Ammon's horn (tissue), 1 donor: ENCODE measurements around the gene PMEPA1.
"Not testable (repeated sequence)": the region's sequence is repeated elsewhere in the genome, so short reads cannot be mapped to it uniquely, and the experiment has no call there.

Experiments used
- DNase-seq: peaks from one replicate; pipeline ENCODE4 v3.0.0-alpha.2; 2016; ENCODE audit warnings: low spot score

The PMEPA1 gene

DNA sequence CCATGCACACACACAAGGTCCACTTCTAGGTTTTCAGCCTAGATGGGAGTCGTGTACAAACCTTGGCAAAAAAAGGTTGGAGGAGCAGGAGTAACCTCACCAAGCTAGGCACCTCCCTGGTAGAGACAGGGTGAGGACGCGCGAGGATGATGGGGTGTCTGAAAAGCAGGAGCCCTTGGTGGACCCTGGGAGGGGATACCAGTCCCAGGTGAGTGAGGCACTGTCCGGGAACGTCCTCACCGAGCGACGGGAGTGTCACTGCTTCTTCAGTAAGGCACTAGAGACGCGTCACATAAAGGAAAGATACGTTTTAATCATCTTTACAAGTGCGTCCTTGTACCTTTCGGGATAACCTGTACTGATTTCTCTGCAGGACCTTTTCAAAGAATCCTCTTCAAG, 60.2 kb downstream of the PMEPA1 start:
- DNase-seq = no peak

- no peak for DNase-seq
Measured at GRCh38 chr20:57648878-57649616, 60.8 kb downstream of the PMEPA1 start.

GRCh38 chr20:57647933-57648785, 61.7 kb downstream of the PMEPA1 start:
- DNase-seq = no peak

DNA sequence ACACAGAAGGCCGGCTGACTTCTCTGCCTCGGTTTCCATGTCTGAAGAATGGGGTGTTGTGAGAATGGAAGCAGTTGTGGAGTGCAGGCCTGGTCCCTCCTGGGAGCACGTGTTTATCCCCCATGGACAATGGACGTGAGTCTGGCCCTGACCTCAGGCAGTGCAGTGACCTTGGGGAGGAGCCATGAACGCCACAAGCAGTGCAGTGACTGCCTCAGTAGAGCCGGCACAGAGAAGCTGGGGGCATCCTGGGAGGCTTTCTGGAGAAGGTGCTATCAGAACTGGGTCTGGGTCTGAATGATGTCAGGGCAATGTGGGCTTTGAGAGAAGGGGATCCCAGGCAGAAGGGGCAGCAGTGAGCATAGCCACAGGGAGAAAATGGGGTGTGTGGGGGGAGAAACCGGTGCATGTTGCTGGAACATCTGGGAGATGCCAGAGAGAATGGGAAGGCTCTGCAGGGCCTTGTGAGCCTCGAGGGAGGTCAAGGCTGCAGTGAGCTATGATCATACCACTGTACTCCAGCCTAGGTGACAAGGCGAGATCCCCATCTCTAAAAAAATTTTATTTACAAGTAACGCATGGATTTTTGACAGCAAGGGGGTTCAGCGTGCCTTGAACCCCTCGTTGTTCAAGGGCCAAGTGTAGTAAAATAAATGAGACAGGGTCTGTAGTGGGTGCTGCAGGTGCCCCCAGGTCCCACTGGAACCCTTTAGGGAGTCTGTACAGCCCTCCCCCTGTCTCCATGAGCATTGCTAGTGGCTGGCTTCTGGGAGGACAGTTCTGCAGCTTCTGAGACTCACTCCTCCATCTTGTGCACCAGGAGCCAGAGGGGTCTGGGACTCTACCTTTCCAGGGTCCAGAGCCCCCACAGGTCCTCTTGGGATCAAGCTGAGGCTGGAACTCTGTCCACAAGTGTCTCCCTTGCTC, 62.5 kb downstream of the PMEPA1 start:
- DNase-seq = no peak

GRCh38 chr20:57638895-57639236, 70.9 kb downstream of the PMEPA1 start:
- DNase-seq = no peak

- DNase-seq = no peak
Measured at GRCh38 chr20:57638173-57638894, 71.5 kb downstream of the PMEPA1 start.

DNA sequence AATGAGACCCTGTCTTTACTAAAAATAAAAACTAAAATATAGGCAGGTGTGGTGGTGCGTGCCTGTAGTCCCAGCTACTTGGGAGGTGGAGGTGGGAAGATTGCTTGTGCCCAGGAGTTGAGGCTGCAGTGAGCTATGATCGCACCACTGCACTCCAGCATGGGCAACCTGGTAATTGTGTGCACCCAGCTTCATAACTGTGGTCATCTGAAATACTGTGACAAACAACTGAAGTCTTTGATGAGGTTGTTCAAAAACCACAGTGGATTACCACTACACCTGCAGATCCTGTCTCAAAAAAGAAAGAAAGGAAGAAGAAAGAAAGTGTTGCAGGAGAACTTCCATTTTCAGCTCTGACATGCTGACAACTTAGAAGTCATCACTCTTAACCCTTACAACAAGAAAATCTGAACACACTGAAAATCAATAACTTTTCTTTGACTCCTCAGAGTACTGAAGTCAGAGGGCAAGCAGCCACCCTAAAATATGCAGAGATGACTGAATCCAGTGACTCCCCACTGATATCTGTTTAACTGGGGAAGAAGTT, 75.8 kb downstream of the PMEPA1 start:
- no peak for DNase-seq

DNA sequence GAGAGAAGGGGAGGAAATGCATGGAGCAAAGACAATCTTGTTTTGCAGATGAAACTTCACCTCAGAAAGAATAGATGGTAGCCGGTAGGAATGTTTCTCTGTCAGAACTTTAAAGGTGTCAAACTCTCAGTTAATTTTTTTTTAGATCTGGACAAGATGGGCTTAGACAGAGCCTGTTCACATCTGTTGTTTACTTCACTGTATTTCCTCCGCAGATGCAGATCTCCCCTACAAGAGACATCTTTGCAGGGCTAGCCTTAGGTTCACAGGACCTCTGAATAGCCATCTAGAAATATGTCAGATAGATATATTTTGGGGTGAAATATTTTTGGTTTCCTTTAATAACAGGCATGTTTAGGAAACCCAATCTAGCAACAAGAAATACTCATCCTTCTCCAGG, 77.5 kb downstream of the PMEPA1 start:
- DNase-seq = no peak

GRCh38 chr20:57630061-57630460, 79.8 kb downstream of the PMEPA1 start:
- peak; percentile 34 for DNase-seq

GRCh38 chr20:57629491-57629901, 80.3 kb downstream of the PMEPA1 start:
- not testable (repeated sequence) for DNase-seq

GRCh38 chr20:57628962-57629308, 80.9 kb downstream of the PMEPA1 start:
- not testable (repeated sequence) for DNase-seq

GRCh38 chr20:57628047-57628961, 81.5 kb downstream of the PMEPA1 start:
- DNase-seq = peak; percentile 76

- no peak for DNase-seq
Measured at GRCh38 chr20:57627339-57627738, 82.5 kb downstream of the PMEPA1 start.

DNA sequence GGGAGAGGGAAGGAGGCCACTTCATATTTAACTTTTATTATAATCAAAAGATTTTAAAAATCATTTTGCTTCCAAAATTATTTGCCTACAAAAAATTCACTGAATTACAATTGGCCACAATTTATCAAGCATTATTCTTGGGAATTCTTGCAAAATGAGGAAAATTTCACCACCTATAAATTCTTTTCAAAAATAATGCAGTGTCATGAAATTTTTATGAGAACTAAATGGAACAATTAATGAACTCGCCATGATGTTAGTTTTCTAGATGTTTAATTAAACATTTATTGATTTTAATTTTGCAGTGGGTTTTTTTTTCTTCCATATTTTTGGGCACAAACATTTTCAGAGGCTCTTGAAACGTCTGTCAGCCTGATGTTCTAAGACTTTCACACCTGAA, 83.8 kb downstream of the PMEPA1 start:
- DNase-seq = no peak

DNA sequence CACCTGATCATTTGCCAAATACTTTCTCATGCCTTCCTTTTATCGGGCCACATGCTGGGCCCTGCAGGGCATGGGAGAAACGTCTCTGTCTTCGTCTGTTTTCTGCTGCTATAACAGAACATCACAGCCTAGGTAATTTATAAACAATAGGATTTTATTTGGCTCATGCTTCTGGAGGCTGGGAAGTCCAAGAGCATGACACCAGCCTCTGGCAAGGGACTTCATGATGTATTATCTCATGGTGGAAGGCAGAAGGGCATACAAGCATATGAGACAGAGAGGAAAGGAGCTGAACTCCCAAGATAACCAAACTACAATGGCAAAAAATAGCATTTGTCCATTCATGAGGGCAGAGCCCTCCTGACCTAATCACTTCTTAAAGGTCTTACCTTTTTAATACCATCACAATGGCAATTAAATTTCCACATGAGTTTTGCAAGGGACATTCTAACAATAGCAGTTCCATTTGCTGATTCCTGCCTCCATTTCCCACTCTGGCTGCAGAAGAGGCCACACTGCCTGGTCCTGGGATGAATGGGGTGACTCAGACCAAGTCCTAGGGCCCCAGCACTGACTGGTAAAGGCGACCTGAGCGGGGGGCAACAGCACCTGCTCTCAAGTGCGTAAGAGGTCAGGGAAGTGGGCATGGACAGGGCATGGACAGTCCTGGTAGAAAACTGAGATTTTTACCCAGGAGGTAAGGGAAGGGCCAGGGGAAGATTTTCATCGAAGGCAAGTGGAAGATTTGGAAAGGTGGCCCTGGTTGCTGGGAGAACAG, 84.4 kb downstream of the PMEPA1 start:
- DNase-seq = no peak

DNA sequence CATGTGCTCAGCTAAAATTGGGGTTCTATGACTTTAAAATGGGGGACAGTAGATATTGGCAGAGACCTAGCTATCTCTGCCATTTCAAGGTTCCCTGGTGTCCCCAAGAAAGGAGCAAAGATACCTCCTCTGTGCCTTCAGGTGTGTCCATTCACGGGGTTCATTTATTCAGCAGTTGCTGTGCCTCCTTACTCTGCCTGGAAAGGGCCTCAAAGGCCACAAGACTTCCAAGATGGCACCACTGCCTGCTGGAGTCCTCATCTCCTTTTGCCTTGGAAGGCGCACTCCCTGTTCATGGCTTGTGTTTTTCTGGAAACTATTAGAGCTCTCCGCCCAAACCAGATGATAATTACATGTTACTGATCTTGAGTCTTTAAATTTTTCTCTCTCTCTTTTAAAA, 85.7 kb downstream of the PMEPA1 start:
- no peak for DNase-seq

DNA sequence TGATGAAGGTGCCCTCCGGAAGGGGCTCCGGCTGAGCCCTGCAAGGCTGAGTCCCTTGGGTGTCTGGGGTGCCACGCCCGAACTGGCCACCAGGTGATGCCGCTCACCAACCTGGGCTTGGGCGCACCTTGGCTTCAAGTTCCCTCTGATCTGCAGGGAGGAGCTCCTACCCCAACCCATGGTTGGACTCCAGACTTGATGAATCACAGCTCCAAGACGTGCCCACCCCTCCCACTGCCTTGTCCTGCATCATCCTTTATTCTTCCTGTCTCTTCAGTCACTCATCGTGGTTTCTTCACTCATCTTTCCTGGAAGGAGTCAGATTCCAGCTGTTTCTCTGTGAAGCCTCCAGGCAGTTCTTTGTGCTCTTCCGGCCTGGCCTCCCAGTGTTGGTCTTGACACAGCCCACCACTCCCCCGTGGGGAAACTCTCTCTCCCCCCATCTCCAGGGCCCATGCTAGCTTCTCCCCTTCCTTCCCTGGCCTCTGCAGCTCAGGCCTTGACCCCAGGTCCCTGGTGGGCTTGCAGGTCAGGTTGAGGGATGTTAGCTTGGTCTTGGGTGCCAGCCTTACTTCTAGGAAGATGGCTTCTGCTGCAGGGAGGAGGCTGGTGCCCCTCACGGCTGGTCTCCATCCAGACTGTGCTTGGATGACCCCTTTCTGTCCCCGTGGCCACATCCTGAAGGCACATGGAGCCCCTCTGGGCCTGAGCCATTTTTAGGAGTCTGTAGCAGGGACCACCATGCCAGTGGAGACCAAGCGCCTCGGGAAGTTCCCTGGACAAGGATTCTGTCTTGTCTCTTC, 87.0 kb downstream of the PMEPA1 start:
- no peak for DNase-seq

DNA sequence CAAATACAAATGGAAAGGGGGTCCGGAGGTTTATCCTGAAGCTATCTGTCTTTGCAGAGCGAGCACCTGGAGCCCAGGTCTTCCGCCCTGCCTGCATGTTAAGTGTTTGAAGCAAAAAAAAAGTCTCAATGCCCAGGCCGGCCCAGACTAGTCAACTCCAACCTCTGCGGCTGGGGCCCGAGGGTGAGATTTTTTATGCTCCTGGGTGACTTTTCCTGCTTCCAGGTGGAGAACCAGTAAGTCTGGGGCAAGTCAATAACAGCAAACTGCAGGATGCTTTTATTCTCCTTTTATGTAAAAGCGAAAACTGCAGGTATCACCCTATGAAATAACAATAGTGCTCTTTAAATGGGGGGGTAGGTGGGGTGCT, 87.6 kb downstream of the PMEPA1 start:
- no peak for DNase-seq
